Vagina (tissue), 2 donors: ENCODE results near the gene LRRC75B.

Experiments used
- POLR2A ChIP-seq, 2 donors: fragments of 450-650 bp; IDR thresholded peaks; one replicate each; pipeline ENCODE4 v1.6.1; 2017; ENCODE audit warnings: antibody characterized with exemption in 2 of 2, mild to moderate bottlenecking in 2 of 2, moderate library complexity in 2 of 2
- POLR2AphosphoS5 ChIP-seq, 2 donors: sonication (generic); formaldehyde crosslinking; IDR thresholded peaks; one replicate each; pipeline ENCODE4 v1.9.0; 2017; ENCODE audit warnings: antibody characterized with exemption in 2 of 2, mild to moderate bottlenecking in 2 of 2, low read depth in 1 of 2; ENCODE audit not compliant: insufficient read depth in 1 of 2
- TF ChIP-seq, protein P1 (sequence below), 3 experiments: fragments of 450-650 bp in 2 of 3; fragments of 200-600 bp in 1 of 3; sonication (generic) in 1 of 3; IDR thresholded peaks; one replicate each; pipeline ENCODE4 v1.5.1; 2017 to 2019; ENCODE audit warnings: antibody characterized with exemption in 3 of 3, mild to moderate bottlenecking in 2 of 3, moderate library complexity in 2 of 3

DNA sequence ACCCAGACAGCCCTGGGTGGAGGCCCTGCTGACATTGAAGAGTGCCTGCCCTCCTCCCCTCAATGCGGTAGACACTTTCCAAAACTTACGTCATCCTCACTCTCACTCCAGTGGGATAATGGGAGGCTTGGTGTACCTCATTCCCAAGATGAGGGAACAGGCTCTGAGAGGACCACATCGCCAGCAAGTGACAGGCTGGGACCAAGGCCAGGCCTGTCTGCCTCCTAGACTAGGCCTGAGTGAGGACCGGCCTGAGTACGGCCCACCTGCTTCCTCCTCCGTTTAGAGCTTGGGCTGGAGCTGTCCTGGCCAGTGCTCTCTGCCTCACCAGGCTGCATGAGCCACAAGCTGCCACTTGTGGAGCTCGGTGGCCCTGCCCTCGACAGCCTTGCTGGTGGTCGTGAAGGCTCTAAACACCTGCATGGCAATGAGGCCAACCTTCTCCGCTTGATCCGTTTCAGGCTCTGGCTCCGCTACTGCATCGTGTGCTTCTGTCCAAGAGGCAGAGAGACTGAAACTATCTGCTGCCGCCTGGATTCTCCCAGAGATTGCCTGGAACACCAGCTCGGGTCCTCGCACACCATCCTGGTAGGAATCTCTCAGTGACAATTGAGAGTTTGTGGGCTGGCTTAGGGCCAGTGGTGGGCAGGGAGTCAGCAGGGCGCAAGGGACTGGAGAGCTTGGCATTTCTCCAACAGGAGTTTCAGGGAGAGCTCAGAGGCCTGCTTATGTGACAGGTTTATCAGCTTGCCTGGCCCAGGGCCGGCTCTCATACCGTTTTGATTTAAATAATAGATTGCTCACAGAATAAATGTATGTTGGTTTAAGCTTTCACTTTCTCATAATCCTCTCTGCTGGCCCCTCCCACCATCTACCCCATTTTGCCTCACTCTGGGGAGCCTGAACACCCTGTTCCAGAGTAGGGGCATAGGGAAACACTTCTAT is 9.4 kb downstream of the LRRC75B start:
- TF ChIP-seq POLR2AphosphoS5 (IDR thresholded peaks at IDR 0.05; ENCODE audit: insufficient read depth in 1 of 2, low read depth in 1 of 2) (no peak), POLR2A (IDR thresholded peaks at IDR 0.05) (no peak)
- TF ChIP-seq, protein P1, sequence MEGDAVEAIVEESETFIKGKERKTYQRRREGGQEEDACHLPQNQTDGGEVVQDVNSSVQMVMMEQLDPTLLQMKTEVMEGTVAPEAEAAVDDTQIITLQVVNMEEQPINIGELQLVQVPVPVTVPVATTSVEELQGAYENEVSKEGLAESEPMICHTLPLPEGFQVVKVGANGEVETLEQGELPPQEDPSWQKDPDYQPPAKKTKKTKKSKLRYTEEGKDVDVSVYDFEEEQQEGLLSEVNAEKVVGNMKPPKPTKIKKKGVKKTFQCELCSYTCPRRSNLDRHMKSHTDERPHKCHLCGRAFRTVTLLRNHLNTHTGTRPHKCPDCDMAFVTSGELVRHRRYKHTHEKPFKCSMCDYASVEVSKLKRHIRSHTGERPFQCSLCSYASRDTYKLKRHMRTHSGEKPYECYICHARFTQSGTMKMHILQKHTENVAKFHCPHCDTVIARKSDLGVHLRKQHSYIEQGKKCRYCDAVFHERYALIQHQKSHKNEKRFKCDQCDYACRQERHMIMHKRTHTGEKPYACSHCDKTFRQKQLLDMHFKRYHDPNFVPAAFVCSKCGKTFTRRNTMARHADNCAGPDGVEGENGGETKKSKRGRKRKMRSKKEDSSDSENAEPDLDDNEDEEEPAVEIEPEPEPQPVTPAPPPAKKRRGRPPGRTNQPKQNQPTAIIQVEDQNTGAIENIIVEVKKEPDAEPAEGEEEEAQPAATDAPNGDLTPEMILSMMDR (IDR thresholded peaks at IDR 0.05) = no peak
